Neural cell (in vitro differentiated cells): ENCODE results near the gene RASA1.

Source experiments
- CTCF ChIP-seq: fragments of 450-650 bp; IDR thresholded peaks from 2 replicates; pipeline ENCODE4 v1.5.1; 2014; ENCODE audit warnings: antibody characterized with exemption, mild to moderate bottlenecking, moderate library complexity; ENCODE audit not compliant: poor library complexity, severe bottlenecking
- EZH2 ChIP-seq: fragments of 200-600, 300-800 bp; shearing (Covaris generic), sonication (generic); IDR thresholded peaks from 2 replicates; pipeline ENCODE4 v1.6.1; 2014; ENCODE audit warnings: antibody characterized with exemption, low read length, borderline replicate concordance, mild to moderate bottlenecking; ENCODE audit not compliant: insufficient read depth, poor library complexity, severe bottlenecking

GRCh38 chr5:87229780-87230179 is 37.9 kb upstream of the RASA1 start:
- TF ChIP-seq EZH2 (no peak), CTCF (no peak)
